ENCODE data around the gene MAP3K12.

DNA sequence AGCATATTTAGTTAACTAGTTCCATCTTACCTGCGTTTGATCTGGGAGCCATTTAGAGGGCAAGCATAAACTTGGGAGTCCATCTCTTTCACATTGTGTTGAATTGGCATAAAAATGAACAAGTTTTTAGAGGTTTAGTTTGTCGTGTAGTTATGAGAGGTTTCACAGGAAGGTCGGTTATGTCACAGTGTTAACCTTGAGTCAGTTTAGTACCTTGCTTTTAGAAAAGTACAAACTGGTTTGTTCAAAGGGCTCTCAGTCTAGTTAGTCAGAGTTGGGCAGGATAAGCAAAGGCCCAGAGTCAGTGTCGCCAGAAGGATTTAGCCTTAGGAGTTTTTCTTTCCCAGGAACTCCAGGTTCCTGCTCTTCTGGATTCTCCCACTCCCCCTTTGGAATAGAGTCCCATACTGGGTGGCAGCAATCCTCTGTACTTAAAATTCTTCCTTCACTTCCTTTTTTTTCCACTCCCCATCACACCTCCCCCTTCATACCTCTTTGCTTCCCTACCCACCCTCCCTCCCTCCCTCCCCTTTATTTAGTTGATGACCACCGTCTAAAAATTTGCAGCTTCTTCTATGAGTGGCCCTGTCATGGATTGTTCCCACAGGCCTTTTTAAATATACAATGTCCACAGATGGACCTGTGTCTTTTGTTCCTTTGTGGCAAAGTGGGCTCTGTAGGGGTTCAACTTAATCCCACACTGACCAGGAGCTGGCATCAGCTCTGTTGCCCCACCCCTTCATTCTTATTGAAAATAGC, 35.3 kb downstream of the MAP3K12 start:
- TF ChIP-seq, protein P1, sequence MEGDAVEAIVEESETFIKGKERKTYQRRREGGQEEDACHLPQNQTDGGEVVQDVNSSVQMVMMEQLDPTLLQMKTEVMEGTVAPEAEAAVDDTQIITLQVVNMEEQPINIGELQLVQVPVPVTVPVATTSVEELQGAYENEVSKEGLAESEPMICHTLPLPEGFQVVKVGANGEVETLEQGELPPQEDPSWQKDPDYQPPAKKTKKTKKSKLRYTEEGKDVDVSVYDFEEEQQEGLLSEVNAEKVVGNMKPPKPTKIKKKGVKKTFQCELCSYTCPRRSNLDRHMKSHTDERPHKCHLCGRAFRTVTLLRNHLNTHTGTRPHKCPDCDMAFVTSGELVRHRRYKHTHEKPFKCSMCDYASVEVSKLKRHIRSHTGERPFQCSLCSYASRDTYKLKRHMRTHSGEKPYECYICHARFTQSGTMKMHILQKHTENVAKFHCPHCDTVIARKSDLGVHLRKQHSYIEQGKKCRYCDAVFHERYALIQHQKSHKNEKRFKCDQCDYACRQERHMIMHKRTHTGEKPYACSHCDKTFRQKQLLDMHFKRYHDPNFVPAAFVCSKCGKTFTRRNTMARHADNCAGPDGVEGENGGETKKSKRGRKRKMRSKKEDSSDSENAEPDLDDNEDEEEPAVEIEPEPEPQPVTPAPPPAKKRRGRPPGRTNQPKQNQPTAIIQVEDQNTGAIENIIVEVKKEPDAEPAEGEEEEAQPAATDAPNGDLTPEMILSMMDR (conservative IDR thresholded peaks at IDR 0.05; ENCODE audit: low read depth, low read length) = no peak
- no peak for TF ChIP-seq EZH2 (IDR thresholded peaks at IDR 0.05; ENCODE audit: borderline replicate concordance, low read depth, low read length, poor library complexity, severe bottlenecking)

Data from A673 (cell line).